Neural progenitor cell (in vitro differentiated cells): ENCODE results near the gene TMEM106C. TPM values are rescaled to one million over a fixed set of nuclear protein-coding genes. Genes with fewer than 3 reads are reported as not detected.

Experiments
- DNase-seq: peaks from one replicate; pipeline ENCODE4 v3.0.0-alpha.2; 2016; ENCODE audit warnings: low spot score
- H2AFZ ChIP-seq: fragments of 200-600 bp; sonication (generic); replicated peaks from 2 replicates; pipeline ENCODE4 v1.6.1; 2016; ENCODE audit warnings: antibody characterized with exemption
- H3F3A ChIP-seq: fragments of 200-600 bp; sonication (generic); 2 replicates; pipeline ENCODE4 v1.6.1; 2016; ENCODE audit warnings: antibody characterized with exemption, low read depth
- H3K27ac ChIP-seq: fragments of 200-600 bp; sonication (generic); 2 replicates; pipeline ENCODE4 v1.5.1; 2016; ENCODE audit warnings: mild to moderate bottlenecking
- H3K27me3 ChIP-seq: fragments of 200-600 bp; sonication (generic); 2 replicates; pipeline ENCODE4 v1.6.1; 2016; ENCODE audit warnings: mild to moderate bottlenecking, moderate library complexity
- H3K36me3 ChIP-seq: fragments of 200-600 bp; sonication (generic); 2 replicates; pipeline ENCODE4 v1.5.1; 2016
- H3K4me1 ChIP-seq: fragments of 200-600 bp; sonication (generic); 2 replicates; pipeline ENCODE4 v1.6.1; 2016; ENCODE audit warnings: mixed run types
- H3K4me2 ChIP-seq: fragments of 200-600 bp; sonication (generic); 2 replicates; pipeline ENCODE4 v1.6.1; 2016
- H3K4me3 ChIP-seq: fragments of 200-600 bp; sonication (generic); 2 replicates; pipeline ENCODE4 v1.5.1; 2016
- H3K79me2 ChIP-seq: fragments of 200-600 bp; sonication (generic); 2 replicates; pipeline ENCODE4 v1.6.1; 2016; ENCODE audit warnings: low read depth
- H3K9ac ChIP-seq: fragments of 200-600 bp; sonication (generic); 2 replicates; pipeline ENCODE4 v1.6.1; 2016
- H3K9me3 ChIP-seq: fragments of 200-600 bp; sonication (generic); 2 replicates; pipeline ENCODE4 v1.5.1; 2016; ENCODE audit warnings: low read depth
- H4K20me1 ChIP-seq: fragments of 200-600 bp; sonication (generic); 2 replicates; pipeline ENCODE4 v1.6.1; 2016; ENCODE audit warnings: low read depth
- H3K27ac Mint-ChIP-seq: 3 replicates; pipeline ENCODE4 v1.8.0; 2021; ENCODE audit warnings: mixed read lengths
- H3K27me3 Mint-ChIP-seq: 2 replicates; pipeline ENCODE4 v1.8.0; 2022; ENCODE audit warnings: low read depth, mild to moderate bottlenecking, inconsistent platforms, moderate library complexity, mixed read lengths; ENCODE audit not compliant: insufficient read depth
- H3K36me3 Mint-ChIP-seq: 3 replicates; pipeline ENCODE4 v1.8.0; 2021; ENCODE audit warnings: mixed read lengths
- H3K4me1 Mint-ChIP-seq: 3 replicates; pipeline ENCODE4 v1.8.0; 2021; ENCODE audit warnings: mixed read lengths
- H3K4me3 Mint-ChIP-seq: 3 replicates; pipeline ENCODE4 v1.8.0; 2021; ENCODE audit warnings: mild to moderate bottlenecking, moderate library complexity, mixed read lengths
- H3K9me3 Mint-ChIP-seq: 3 replicates; pipeline ENCODE4 v1.8.0; 2020; ENCODE audit warnings: mixed read lengths
- CTCF ChIP-seq: fragments of 200-600 bp; sonication (generic); IDR thresholded peaks from 2 replicates; pipeline ENCODE4 v1.5.1; 2017; ENCODE audit warnings: antibody characterized with exemption, mild to moderate bottlenecking
- EZH2 ChIP-seq: fragments of 200-600 bp; sonication (generic); IDR thresholded peaks from 2 replicates; pipeline ENCODE4 v1.6.1; 2017; ENCODE audit warnings: antibody characterized with exemption, mild to moderate bottlenecking, moderate library complexity
- EZH2phosphoT487 ChIP-seq: fragments of 200-600 bp; sonication (generic); IDR thresholded peaks from 2 replicates; pipeline ENCODE4 v1.6.1; 2017; ENCODE audit warnings: antibody characterized with exemption
- total RNA-seq: library from RNA; depleted of rRNA; stranded (reverse); fragments of >200 nt; gene quantifications from 2 replicates; pipeline ENCODE4 v1.2.3, GENCODE V29; 2015; ENCODE audit warnings: low replicate concordance

The TMEM106C gene
- total RNA-seq, 1 donor from 2014 or later = 87.5 TPM

GRCh38 chr12:48002414-48002730, 39.0 kb downstream of the TMEM106C start:
- Histone ChIP-seq H4K20me1 (peaks cover 57% of the 10 kb centered on the region), H3K79me2 (peaks cover 27% of the 10 kb centered on the region), H3K4me3 (peak overlapping the region; percentile 66), H2AFZ (no peak overlapping the region), H3K4me2 (peak overlapping the region; percentile 82), H3K36me3 (peaks cover 2% of the 10 kb centered on the region), H3K9me3 (no peaks in the 10 kb centered on the region), H3K27ac (no peak overlapping the region), H3F3A (peaks cover 58% of the 10 kb centered on the region), H3K27me3 (peaks cover 91% of the 10 kb centered on the region), H3K4me1 (peaks cover 39% of the 10 kb centered on the region), H3K9ac (no peak overlapping the region)
- Mint-ChIP-seq H3K4me1 (peaks cover 58% of the 10 kb centered on the region), H3K4me3 (peak overlapping the region; percentile 92), H3K36me3 (peaks cover 19% of the 10 kb centered on the region), H3K9me3 (no peaks in the 10 kb centered on the region), H3K27me3 (peaks cover 10% of the 10 kb centered on the region), H3K27ac (no peak overlapping the region)
- TF ChIP-seq CTCF (no peak), EZH2phosphoT487 (peak; percentile 4)
- DNase-seq = peak; percentile 54

- peaks cover 10% of the 10 kb centered on the region for H3K27me3 Mint-ChIP-seq
- TF ChIP-seq CTCF (no peak), EZH2 (no peak), EZH2phosphoT487 (peak; percentile 11)
- DNase-seq = peak; percentile 81
- H3K9me3 Mint-ChIP-seq = no peaks in the 10 kb centered on the region
- H3K9me3 ChIP-seq = no peaks in the 10 kb centered on the region
- H3K4me3 ChIP-seq = peak overlapping the region; percentile 66
- H3K9ac ChIP-seq = no peak overlapping the region
- H3K4me2 ChIP-seq = peak overlapping the region; percentile 82
- H3K4me1 ChIP-seq = peaks cover 38% of the 10 kb centered on the region
- H3K36me3 Mint-ChIP-seq = peaks cover 18% of the 10 kb centered on the region
- peaks cover 57% of the 10 kb centered on the region for H3K4me1 Mint-ChIP-seq
- peaks cover 27% of the 10 kb centered on the region for H3K79me2 ChIP-seq
- H3F3A ChIP-seq = peaks cover 58% of the 10 kb centered on the region
- H2AFZ ChIP-seq = no peak overlapping the region
- H3K27me3 ChIP-seq = peaks cover 91% of the 10 kb centered on the region
- H4K20me1 ChIP-seq = peaks cover 53% of the 10 kb centered on the region
- no peaks in the 10 kb centered on the region for H3K36me3 ChIP-seq
- peak overlapping the region; percentile 67 for H3K27ac Mint-ChIP-seq
- H3K27ac ChIP-seq = no peak overlapping the region
- peak overlapping the region; percentile 92 for H3K4me3 Mint-ChIP-seq
Measured at GRCh38 chr12:48002773-48003218, 39.4 kb downstream of the TMEM106C start.

GRCh38 chr12:48003226-48004052, 40.0 kb downstream of the TMEM106C start:
- TF ChIP-seq EZH2 (no peak), CTCF (peak; percentile 46), EZH2phosphoT487 (peak; percentile 57)
- H3K4me3 ChIP-seq = peak overlapping the region; percentile 66
- Mint-ChIP-seq H3K36me3 (peaks cover 11% of the 10 kb centered on the region), H3K27ac (peak overlapping the region; percentile 67), H3K9me3 (no peaks in the 10 kb centered on the region), H3K4me3 (peak overlapping the region; percentile 92), H3K27me3 (peaks cover 10% of the 10 kb centered on the region), H3K4me1 (peaks cover 51% of the 10 kb centered on the region)
- peaks cover 31% of the 10 kb centered on the region for H3K4me1 ChIP-seq
- H3K27me3 ChIP-seq = peaks cover 91% of the 10 kb centered on the region
- peak; percentile 72 for DNase-seq
- peaks cover 58% of the 10 kb centered on the region for H3F3A ChIP-seq
- H3K79me2 ChIP-seq = peaks cover 27% of the 10 kb centered on the region
- peaks cover 46% of the 10 kb centered on the region for H4K20me1 ChIP-seq
- H3K4me2 ChIP-seq = peak overlapping the region; percentile 82
- no peak overlapping the region for H3K9ac ChIP-seq
- H2AFZ ChIP-seq = peak overlapping the region; percentile 57
- H3K27ac ChIP-seq = no peak overlapping the region
- H3K9me3 ChIP-seq = no peaks in the 10 kb centered on the region
- no peaks in the 10 kb centered on the region for H3K36me3 ChIP-seq
